K562 (cell line): ENCODE results near the gene REPS1. TPM values are rescaled to one million over a fixed set of nuclear protein-coding genes. Genes with fewer than 3 reads are reported as not detected.

ENCODE experiments used
- ATAC-seq: fragments of 200-7000 bp; cut with Tn5 transposase; 3 replicates; pipeline ENCODE4 v1.9.1; 2020; ENCODE audit warnings: moderate library complexity
- BruUV-seq: library from RNA; stranded (reverse); fragments of 400-500 nt; replicated peaks from 2 replicates; lab custom pipeline; 2021; lab: Mats Ljungman, UMichigan
- CTCF ChIA-PET: fragments of 300-600 bp; formaldehyde crosslinking; extraction: SDS; loops from one replicate; lab custom pipeline; 2021; ENCODE audit warnings: low intra/inter-chr PET ratio; lab: Yijun Ruan, JAX
- POLR2A ChIA-PET: fragments of 300-600, 350-650 bp; sonication (Branson Sonifier 250); formaldehyde crosslinking; extraction: SDS; loops from one replicate; lab custom pipeline; 2021; ENCODE audit warnings: antibody characterized with exemption, inconsistent platforms; lab: Yijun Ruan, JAX
- DNase-seq, 4 experiments: peaks; one replicate each; pipeline versions ENCODE4 v3.0.0 to v3.0.0-alpha.2; 2011 to 2018; ENCODE audit warnings: low spot score in 3 of 4, mixed read lengths in 3 of 4; ENCODE audit errors: extremely low read depth in 1 of 4
- FAIRE-seq: peaks from 2 replicates; lab custom pipeline; 2011; peaks lifted over from hg19 to GRCh38; lab: Jason Lieb, UNC
- H2AFZ ChIP-seq: 2 replicates; pipeline ENCODE4 v1.6.0; 2011; ENCODE audit warnings: low read depth, low read length, control low read depth, inconsistent platforms
- H3K27ac ChIP-seq: fragments of 200-600 bp; 3 replicates; pipeline ENCODE4 v1.8.0; 2011; ENCODE audit warnings: low read depth, mild to moderate bottlenecking, control low read depth, inconsistent platforms, low read length, moderate library complexity, mixed read lengths; ENCODE audit errors: extremely low read depth
- H3K27me3 ChIP-seq, 2 experiments: fragments of 300-600 bp in 1 of 2; 2 replicates in 1 of 2; 3 replicates in 1 of 2; pipeline versions ENCODE4 v1.6.0 to v1.8.0; 2011; ENCODE audit warnings: inconsistent platforms in 2 of 2, low read length in 2 of 2, mild to moderate bottlenecking in 1 of 2, mixed read lengths in 1 of 2, moderate library complexity in 1 of 2; ENCODE audit not compliant: control insufficient read depth in 2 of 2, insufficient read depth in 2 of 2
- H3K36me3 ChIP-seq: fragments of 300-600 bp; 3 replicates; pipeline ENCODE4 v1.8.0; 2011; ENCODE audit warnings: mild to moderate bottlenecking, low read length, inconsistent platforms; ENCODE audit not compliant: control insufficient read depth, insufficient read depth
- H3K4me1 ChIP-seq, 2 experiments: fragments of 200-600 bp in 1 of 2; replicated peaks in 1 of 2; 2 replicates in 1 of 2; 3 replicates in 1 of 2; pipeline versions ENCODE4 v1.5.1 to v1.8.0; 2011; ENCODE audit warnings: inconsistent platforms in 2 of 2, low read length in 2 of 2, mild to moderate bottlenecking in 1 of 2, mixed read lengths in 1 of 2, moderate library complexity in 1 of 2; ENCODE audit not compliant: control insufficient read depth in 2 of 2, insufficient read depth in 2 of 2
- H3K4me2 ChIP-seq: 2 replicates; pipeline ENCODE4 v1.6.1; 2011; ENCODE audit warnings: low read length, control low read depth, inconsistent platforms, mixed read lengths; ENCODE audit not compliant: insufficient read depth
- H3K4me3 ChIP-seq: fragments of 200-600 bp; sonication (generic), shearing (Covaris generic); 2 replicates; pipeline ENCODE4 v1.5.1; 2016; ENCODE audit warnings: control low read depth, inconsistent platforms
- H3K79me2 ChIP-seq: fragments of 200-600 bp; 3 replicates; pipeline ENCODE4 v1.8.0; 2011; ENCODE audit warnings: low read length, inconsistent platforms; ENCODE audit not compliant: control insufficient read depth, insufficient read depth
- H3K9ac ChIP-seq, 2 experiments: 2 replicates each; pipeline versions ENCODE4 v1.6.0 to v1.6.1; 2011; ENCODE audit warnings: low read depth in 2 of 2, low read length in 2 of 2, control low read depth in 1 of 2, inconsistent platforms in 1 of 2, mild to moderate bottlenecking in 1 of 2, mixed read lengths in 1 of 2; ENCODE audit not compliant: insufficient read depth in 1 of 2
- H3K9me1 ChIP-seq: one replicate; pipeline ENCODE4 v1.6.0; 2011; ENCODE audit warnings: inconsistent platforms, mild to moderate bottlenecking, low read length, moderate library complexity; ENCODE audit not compliant: control insufficient read depth, insufficient read depth
- H3K9me3 ChIP-seq: replicated peaks from 2 replicates; pipeline ENCODE4 v1.5.1; 2011; ENCODE audit warnings: low read depth, low read length, inconsistent platforms; ENCODE audit not compliant: control insufficient read depth, insufficient read depth
- H4K20me1 ChIP-seq: replicated peaks from 2 replicates; pipeline ENCODE4 v1.6.1; 2011; ENCODE audit warnings: low read length, inconsistent platforms, mixed read lengths; ENCODE audit not compliant: control insufficient read depth, insufficient read depth
- POLR2AphosphoS2 ChIP-seq: IDR thresholded peaks from 2 replicates; pipeline ENCODE4 v1.6.1; 2012; ENCODE audit warnings: low read length, improper control_type of control experiment
- RFX1 ChIP-seq: fragments of 450-650 bp; IDR thresholded peaks from 2 replicates; pipeline ENCODE4 v1.6.1; 2016; ENCODE audit warnings: mild to moderate bottlenecking, moderate library complexity
- SMAD2 ChIP-seq: fragments of 150-350 bp; IDR thresholded peaks from 2 replicates; pipeline ENCODE4 v1.6.1; 2014; ENCODE audit warnings: low read depth, mild to moderate bottlenecking, low read length
- TAF9B ChIP-seq: fragments of 450-650 bp; IDR thresholded peaks from 2 replicates; pipeline ENCODE4 v1.6.1; 2018; ENCODE audit warnings: mild to moderate bottlenecking; ENCODE audit not compliant: partially characterized antibody
- WGBS: fragments of 100-300 bp; shearing (Covaris generic); methylation state at CpG from one replicate; pipeline ENCODE4 v1.1.6; 2016; ENCODE audit warnings: low coverage, mixed read lengths; ENCODE audit not compliant: insufficient coverage; ENCODE audit errors: missing lambda C conversion rate; 5-methylcytosine and 5-hydroxymethylcytosine counted together
- in situ Hi-C: fragments of 300-500 bp; cut with MboI; formaldehyde crosslinking; loops from 4 replicates; pipeline ENCODE4 v1.15.0; 2018; ENCODE audit warnings: inconsistent platforms, mixed read lengths
- intact Hi-C: fragments of 100-400 bp; cut with micrococcal nuclease; formaldehyde crosslinking; loops from 2 replicates; pipeline ENCODE4 v1.14.2; 2022
- polyA plus RNA-seq, 8 experiments: library from polyadenylated mRNA; depleted of rRNA in 4 of 8; stranded (reverse) in 5 of 8; unstranded in 3 of 8; fragments of >200 nt; fragmentation: Nextera tagmentation in 2 of 8; fragmentation: Illumina TruSeq in 1 of 8; extraction: Ambion mirVana in 2 of 8; extraction: Trizol in 1 of 8; gene quantifications; 2 replicates each; pipeline versions ENCODE4 v1.2.1 to v1.2.3, GENCODE V29; 2011 to 2014; ENCODE audit warnings: inconsistent platforms in 1 of 8, missing spikeins in 1 of 8
- total RNA-seq, 7 experiments: library from RNA; depleted of rRNA in 6 of 7; stranded (reverse); fragments of >200 nt in 6 of 7; fragmentation: Illumina TruSeq in 2 of 7; extraction: Trizol in 2 of 7; gene quantifications; 2 replicates each; pipeline versions ENCODE4 v1.2.1 to v1.2.3, GENCODE V29; 2011 to 2021; ENCODE audit warnings: low replicate concordance in 1 of 7
- TF ChIP-seq, protein P1 (sequence below): fragments of 450-650 bp; IDR thresholded peaks from 2 replicates; pipeline ENCODE4 v1.6.1; 2017; ENCODE audit warnings: antibody characterized with exemption
- TF ChIP-seq, protein P2 (sequence below): fragments of 250-450 bp; sonication (Bioruptor Pico); IDR thresholded peaks from 2 replicates; pipeline ENCODE4 v1.8.0; 2021; ENCODE audit warnings: mild to moderate bottlenecking, moderate library complexity

Gene REPS1
- total and polyA plus RNA-seq, 9 of the 15 experiments (the other 6 are each of a cell fraction or from before 2014, with no cell fraction given), result 7.9 to 36.0 (median 27.8) TPM

DNA sequence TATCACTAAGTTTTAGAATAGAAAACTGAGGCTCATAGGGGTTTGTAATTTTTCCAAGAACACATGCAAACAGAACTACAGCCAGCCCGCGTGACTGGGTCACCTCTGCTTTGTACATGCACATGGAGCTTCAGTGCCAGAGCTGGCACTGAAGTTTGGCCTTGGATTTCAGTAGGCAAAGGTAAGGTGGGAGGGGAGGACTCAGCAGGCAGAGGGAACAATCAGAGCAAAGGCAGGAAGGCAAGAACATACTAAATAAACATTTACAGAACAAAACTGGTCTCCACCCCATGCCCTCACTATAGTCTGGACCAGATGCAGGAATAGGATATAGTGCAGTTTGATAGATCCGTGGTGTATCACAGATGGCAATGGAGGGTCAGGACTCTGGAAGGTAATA lies 26.9 kb upstream of the REPS1 start:
- H3K9ac ChIP-seq, result no peak overlapping the region
- H3K27ac ChIP-seq, result no peak overlapping the region
- no peaks in the 10 kb centered on the region for H3K9me3 ChIP-seq
- BruUV-seq, result no TSS peak
- POLR2A ChIA-PET, result no interaction called here
- H4K20me1 ChIP-seq, result no peaks in the 10 kb centered on the region
- no peak for DNase-seq
- H3K4me2 ChIP-seq, result no peak overlapping the region
- H3K79me2 ChIP-seq, result no peaks in the 10 kb centered on the region
- peaks cover 10 to 15% of the 10 kb centered on the region in 2 experiments; a peak in 4 of 5 replicates for H3K27me3 ChIP-seq
- H3K4me3 ChIP-seq, result no peak overlapping the region
- TF ChIP-seq POLR2AphosphoS2, result no peak
- TF ChIP-seq, protein P1, sequence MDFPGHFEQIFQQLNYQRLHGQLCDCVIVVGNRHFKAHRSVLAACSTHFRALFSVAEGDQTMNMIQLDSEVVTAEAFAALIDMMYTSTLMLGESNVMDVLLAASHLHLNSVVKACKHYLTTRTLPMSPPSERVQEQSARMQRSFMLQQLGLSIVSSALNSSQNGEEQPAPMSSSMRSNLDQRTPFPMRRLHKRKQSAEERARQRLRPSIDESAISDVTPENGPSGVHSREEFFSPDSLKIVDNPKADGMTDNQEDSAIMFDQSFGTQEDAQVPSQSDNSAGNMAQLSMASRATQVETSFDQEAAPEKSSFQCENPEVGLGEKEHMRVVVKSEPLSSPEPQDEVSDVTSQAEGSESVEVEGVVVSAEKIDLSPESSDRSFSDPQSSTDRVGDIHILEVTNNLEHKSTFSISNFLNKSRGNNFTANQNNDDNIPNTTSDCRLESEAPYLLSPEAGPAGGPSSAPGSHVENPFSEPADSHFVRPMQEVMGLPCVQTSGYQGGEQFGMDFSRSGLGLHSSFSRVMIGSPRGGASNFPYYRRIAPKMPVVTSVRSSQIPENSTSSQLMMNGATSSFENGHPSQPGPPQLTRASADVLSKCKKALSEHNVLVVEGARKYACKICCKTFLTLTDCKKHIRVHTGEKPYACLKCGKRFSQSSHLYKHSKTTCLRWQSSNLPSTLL, result no peak
- TF ChIP-seq, protein P2, sequence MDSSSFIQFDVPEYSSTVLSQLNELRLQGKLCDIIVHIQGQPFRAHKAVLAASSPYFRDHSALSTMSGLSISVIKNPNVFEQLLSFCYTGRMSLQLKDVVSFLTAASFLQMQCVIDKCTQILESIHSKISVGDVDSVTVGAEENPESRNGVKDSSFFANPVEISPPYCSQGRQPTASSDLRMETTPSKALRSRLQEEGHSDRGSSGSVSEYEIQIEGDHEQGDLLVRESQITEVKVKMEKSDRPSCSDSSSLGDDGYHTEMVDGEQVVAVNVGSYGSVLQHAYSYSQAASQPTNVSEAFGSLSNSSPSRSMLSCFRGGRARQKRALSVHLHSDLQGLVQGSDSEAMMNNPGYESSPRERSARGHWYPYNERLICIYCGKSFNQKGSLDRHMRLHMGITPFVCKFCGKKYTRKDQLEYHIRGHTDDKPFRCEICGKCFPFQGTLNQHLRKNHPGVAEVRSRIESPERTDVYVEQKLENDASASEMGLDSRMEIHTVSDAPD (CRISPR knock-in tag), result no peak
- TF ChIP-seq TAF9B, result no peak
- no peak for TF ChIP-seq SMAD2
- no peak for TF ChIP-seq RFX1
- intact Hi-C loops, result no loop called here
- CTCF ChIA-PET, result no interaction called here
- in situ Hi-C loops, result no loop called here
- no peaks in the 10 kb centered on the region for H3K9me1 ChIP-seq
- no peak overlapping the region for H2AFZ ChIP-seq
- no peaks in the 10 kb centered on the region for H3K36me3 ChIP-seq
- no peaks in the 10 kb centered on the region for H3K4me1 ChIP-seq
- 0% methylated on average over 3 of the region's 3 CpGs for WGBS
- FAIRE-seq, result no peak
- ATAC-seq, result no peak
